HepG2 (cell line): Measurements from ENCODE around the gene OSBPL3. TPM values are rescaled to one million over a fixed set of nuclear protein-coding genes. Genes with fewer than 3 reads are reported as not detected.

Source experiments
- ATAC-seq: fragments of 200-7000 bp; cut with Tn5 transposase; 3 replicates; pipeline ENCODE4 v1.9.1; 2020; ENCODE audit warnings: mild to moderate bottlenecking, moderate library complexity
- BruUV-seq: library from RNA; stranded (reverse); fragments of 400-500 nt; replicated peaks from 2 replicates; lab custom pipeline; 2021; lab: Mats Ljungman, UMichigan
- CTCF ChIA-PET: fragments of 300-600 bp; formaldehyde crosslinking; extraction: SDS; loops from one replicate; lab custom pipeline; 2021; ENCODE audit warnings: low total read pairs, inconsistent platforms, low intra/inter-chr PET ratio; lab: Yijun Ruan, JAX
- POLR2A ChIA-PET: fragments of 350-600 bp; sonication (Branson Sonifier 250); formaldehyde crosslinking; loops from one replicate; lab custom pipeline; 2020; ENCODE audit warnings: antibody characterized with exemption, inconsistent platforms; lab: Yijun Ruan, JAX
- DNase-seq: peaks from one replicate; pipeline ENCODE4 v3.0.0-alpha.2; 2015; ENCODE audit warnings: low spot score
- FAIRE-seq: peaks from 3 replicates; lab custom pipeline; 2011; peaks lifted over from hg19 to GRCh38; lab: Jason Lieb, UNC
- H2AFZ ChIP-seq: one replicate; pipeline ENCODE4 v1.6.1; 2011; ENCODE audit warnings: low read length, inconsistent platforms
- H3K27ac ChIP-seq: fragments of 300-600 bp; 3 replicates; pipeline ENCODE4 v1.8.0; 2011; ENCODE audit warnings: mixed run types, mild to moderate bottlenecking, mixed read lengths, low read length, inconsistent platforms; ENCODE audit not compliant: insufficient read depth; ENCODE audit errors: extremely low read length
- H3K27me3 ChIP-seq, 2 experiments: fragments of 200-600 bp in 1 of 2; 2 replicates in 1 of 2; 3 replicates in 1 of 2; pipeline versions ENCODE4 v1.6.0 to v1.8.0; 2011; ENCODE audit warnings: low read length in 2 of 2, mild to moderate bottlenecking in 2 of 2, moderate library complexity in 2 of 2, inconsistent platforms in 1 of 2; ENCODE audit not compliant: insufficient read depth in 2 of 2, control insufficient read depth in 1 of 2
- H3K36me3 ChIP-seq, 2 experiments: fragments of 200-600 bp in 1 of 2; replicated peaks in 1 of 2; 2 replicates in 1 of 2; 3 replicates in 1 of 2; pipeline versions ENCODE4 v1.5.1 to v1.8.0; 2011; ENCODE audit warnings: low read length in 2 of 2, inconsistent platforms in 1 of 2; ENCODE audit not compliant: insufficient read depth in 2 of 2, control insufficient read depth in 1 of 2
- H3K4me1 ChIP-seq: 2 replicates; pipeline ENCODE4 v1.5.1; 2012; ENCODE audit warnings: low read length, inconsistent platforms; ENCODE audit not compliant: insufficient read depth
- H3K4me2 ChIP-seq: 2 replicates; pipeline ENCODE4 v1.6.0; 2011; ENCODE audit warnings: low read depth, low read length, inconsistent platforms
- H3K4me3 ChIP-seq, 3 experiments: fragments of 200-600 bp in 1 of 3; sonication (generic), shearing (Covaris generic) in 1 of 3; replicated peaks in 1 of 3; 2 replicates each; pipeline ENCODE4 v1.5.1; 2011 to 2016; ENCODE audit warnings: low read length in 3 of 3, inconsistent platforms in 2 of 3, low read depth in 2 of 3, mild to moderate bottlenecking in 2 of 3, control low read depth in 1 of 3, mixed read lengths in 1 of 3; ENCODE audit not compliant: insufficient read depth in 1 of 3
- H3K79me2 ChIP-seq: one replicate; pipeline ENCODE4 v1.6.1; 2011; ENCODE audit warnings: low read length, inconsistent platforms; ENCODE audit not compliant: insufficient read depth
- H3K9ac ChIP-seq: 2 replicates; pipeline ENCODE4 v1.6.0; 2011; ENCODE audit warnings: mild to moderate bottlenecking, low read depth, low read length, inconsistent platforms; ENCODE audit not compliant: insufficient read depth
- H3K9me3 ChIP-seq: 2 replicates; pipeline ENCODE4 v1.5.1; 2012; ENCODE audit warnings: mild to moderate bottlenecking, low read length
- H4K20me1 ChIP-seq: 2 replicates; pipeline ENCODE4 v1.6.0; 2011; ENCODE audit warnings: inconsistent platforms, mild to moderate bottlenecking, low read length, moderate library complexity; ENCODE audit not compliant: insufficient read depth
- ATF5 ChIP-seq: sonication (generic); formaldehyde crosslinking; IDR thresholded peaks from 2 replicates; pipeline ENCODE4 v1.4.0; 2020; ENCODE audit warnings: mild to moderate bottlenecking, low read depth, missing genetic modification reagents
- CBX5 ChIP-seq: sonication (generic); formaldehyde crosslinking; IDR thresholded peaks from 2 replicates; pipeline ENCODE4 v1.4.0; 2020; ENCODE audit warnings: missing genetic modification reagents, borderline replicate concordance
- DNMT1 ChIP-seq: sonication (generic); formaldehyde crosslinking; IDR thresholded peaks from 2 replicates; pipeline ENCODE4 v1.5.1; 2020; ENCODE audit warnings: mild to moderate bottlenecking, missing genetic modification reagents
- GPN1 ChIP-seq: sonication (generic); formaldehyde crosslinking; IDR thresholded peaks from 2 replicates; pipeline ENCODE4 v1.5.1; 2020; ENCODE audit warnings: missing genetic modification reagents, borderline replicate concordance
- NR3C1 ChIP-seq: sonication (generic); formaldehyde crosslinking; IDR thresholded peaks from 2 replicates; pipeline ENCODE4 v1.4.0; 2020; ENCODE audit warnings: missing genetic modification reagents
- PHF21A ChIP-seq: sonication (generic); formaldehyde crosslinking; IDR thresholded peaks from 2 replicates; pipeline ENCODE4 v1.5.0; 2020; ENCODE audit warnings: mild to moderate bottlenecking, missing genetic modification reagents
- ZNF550 ChIP-seq: sonication (generic); formaldehyde crosslinking; IDR thresholded peaks from 2 replicates; pipeline ENCODE4 v1.4.0; 2020; ENCODE audit warnings: mild to moderate bottlenecking, missing genetic modification reagents, borderline replicate concordance
- ZNF589 ChIP-seq: sonication (generic); formaldehyde crosslinking; conservative IDR thresholded peaks from 2 replicates; pipeline ENCODE4 v1.8.0; 2022; ENCODE audit warnings: mild to moderate bottlenecking, moderate library complexity, missing genetic modification reagents
- ZNF687 ChIP-seq: sonication (generic); formaldehyde crosslinking; IDR thresholded peaks from 2 replicates; pipeline ENCODE4 v1.5.1; 2020; ENCODE audit warnings: mild to moderate bottlenecking, missing genetic modification reagents, moderate library complexity
- ZNF879 ChIP-seq: sonication (generic); formaldehyde crosslinking; IDR thresholded peaks from 2 replicates; pipeline ENCODE4 v1.8.1; 2023; ENCODE audit warnings: missing genetic modification reagents
- WGBS: methylation state at CpG from one replicate; pipeline ENCODE4 v1.1.6; 2017; ENCODE audit warnings: low lambda C conversion rate; 5-methylcytosine and 5-hydroxymethylcytosine counted together
- in situ Hi-C: cut with HindIII; loops from 2 replicates; pipeline ENCODE4 v1.10.0; 2017; ENCODE audit warnings: low pct_unique_long_range_greater_than_20kb; ENCODE audit not compliant: extremely low pct_ligation_motif_present
- intact Hi-C: fragments of 100-400 bp; cut with micrococcal nuclease; formaldehyde crosslinking; loops from one replicate; pipeline ENCODE4 v1.10.0; 2022; ENCODE audit not compliant: unreplicated experiment
- polyA plus RNA-seq, 8 experiments: library from polyadenylated mRNA; depleted of rRNA in 3 of 8; stranded (reverse) in 7 of 8; unstranded in 1 of 8; fragments of >200 nt; fragmentation: Illumina TruSeq in 4 of 8; extraction: Trizol in 4 of 8; gene quantifications; 2 replicates each; pipeline versions ENCODE4 v1.2.1 to v1.2.3, GENCODE V29; 2011 to 2016; ENCODE audit warnings: low read depth in 4 of 8, missing spikeins in 1 of 8, mixed read lengths in 1 of 8; ENCODE audit not compliant: insufficient read depth in 1 of 8
- total RNA-seq, 5 experiments: library from RNA; depleted of rRNA; stranded (reverse); fragments of >200 nt; fragmentation: Illumina TruSeq; extraction: Trizol; gene quantifications; 2 replicates each; pipeline ENCODE4 v1.2.3, GENCODE V29; 2016; ENCODE audit warnings: low read depth in 1 of 5

Gene OSBPL3
- total and polyA plus RNA-seq, 2 of the 13 experiments (the other 11 are each of a cell fraction or from before 2014, with no cell fraction given): 8.8 to 28.9 TPM

GRCh38 chr7:24769014-24769830 is 210.8 kb downstream of the OSBPL3 start:
- intact Hi-C loops: no loop called here

More at GRCh38 chr7:24769014-24769830, 210.8 kb downstream of the OSBPL3 start:
- H3K9ac ChIP-seq: no peak overlapping the region
- BruUV-seq: no TSS peak
- 66% methylated on average over 9 of the region's 9 CpGs for WGBS
- in situ Hi-C loops: no loop called here
- FAIRE-seq (no peak), DNase-seq (no peak), ATAC-seq (no peak)
- POLR2A ChIA-PET: no interaction called here
- H3K27me3 ChIP-seq: no peaks in the 10 kb centered on the region
- H3K4me1 ChIP-seq: no peaks in the 10 kb centered on the region; the same call in 1 of the 2 replicates
- no peaks in the 10 kb centered on the region for H4K20me1 ChIP-seq
- no peak overlapping the region for H3K4me3 ChIP-seq
- no peak overlapping the region for H3K27ac ChIP-seq
- H3K36me3 ChIP-seq: no peaks in the 10 kb centered on the region
- no peaks in the 10 kb centered on the region for H3K79me2 ChIP-seq
- no peaks in the 10 kb centered on the region for H3K9me3 ChIP-seq
- CTCF ChIA-PET: no interaction called here
- TF ChIP-seq DNMT1 (CRISPR knock-in tag): no peak
- TF ChIP-seq PHF21A (CRISPR knock-in tag): no peak
- TF ChIP-seq CBX5 (CRISPR knock-in tag): no peak
- no peak for TF ChIP-seq ATF5 (CRISPR knock-in tag)
- TF ChIP-seq NR3C1 (CRISPR knock-in tag): no peak
- TF ChIP-seq ZNF589 (CRISPR knock-in tag): no peak
- no peak for TF ChIP-seq ZNF879 (CRISPR knock-in tag)
- no peak for TF ChIP-seq ZNF687 (CRISPR knock-in tag)
- no peak for TF ChIP-seq GPN1 (CRISPR knock-in tag)
- TF ChIP-seq ZNF550 (CRISPR knock-in tag): no peak
- TF ChIP-seq, all 625 proteins: peak for 0
- H3K4me2 ChIP-seq: no peak overlapping the region
- no peak overlapping the region for H2AFZ ChIP-seq
